ENCODE data around the gene TJP2.

DNA sequence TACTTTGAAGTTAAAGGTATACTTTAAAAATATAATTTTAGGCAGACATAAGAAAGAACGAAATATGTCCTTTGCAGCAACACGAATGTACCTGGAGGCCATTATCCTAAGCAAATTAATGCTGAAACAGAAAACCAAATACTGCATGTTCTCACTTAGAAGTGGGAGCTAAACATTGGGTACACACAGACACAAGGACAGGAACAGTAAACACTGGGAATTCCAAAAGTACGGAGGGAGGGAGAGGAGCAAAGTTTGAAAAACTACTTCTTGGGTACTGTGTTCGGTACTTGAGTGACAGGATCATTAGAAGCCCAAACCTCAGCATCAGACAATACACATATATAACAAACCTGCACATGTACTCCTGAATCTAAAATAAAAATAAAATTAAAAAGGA lies 40.9 kb downstream of the TJP2 start:
- TF ChIP-seq, protein P1, sequence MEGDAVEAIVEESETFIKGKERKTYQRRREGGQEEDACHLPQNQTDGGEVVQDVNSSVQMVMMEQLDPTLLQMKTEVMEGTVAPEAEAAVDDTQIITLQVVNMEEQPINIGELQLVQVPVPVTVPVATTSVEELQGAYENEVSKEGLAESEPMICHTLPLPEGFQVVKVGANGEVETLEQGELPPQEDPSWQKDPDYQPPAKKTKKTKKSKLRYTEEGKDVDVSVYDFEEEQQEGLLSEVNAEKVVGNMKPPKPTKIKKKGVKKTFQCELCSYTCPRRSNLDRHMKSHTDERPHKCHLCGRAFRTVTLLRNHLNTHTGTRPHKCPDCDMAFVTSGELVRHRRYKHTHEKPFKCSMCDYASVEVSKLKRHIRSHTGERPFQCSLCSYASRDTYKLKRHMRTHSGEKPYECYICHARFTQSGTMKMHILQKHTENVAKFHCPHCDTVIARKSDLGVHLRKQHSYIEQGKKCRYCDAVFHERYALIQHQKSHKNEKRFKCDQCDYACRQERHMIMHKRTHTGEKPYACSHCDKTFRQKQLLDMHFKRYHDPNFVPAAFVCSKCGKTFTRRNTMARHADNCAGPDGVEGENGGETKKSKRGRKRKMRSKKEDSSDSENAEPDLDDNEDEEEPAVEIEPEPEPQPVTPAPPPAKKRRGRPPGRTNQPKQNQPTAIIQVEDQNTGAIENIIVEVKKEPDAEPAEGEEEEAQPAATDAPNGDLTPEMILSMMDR (IDR thresholded peaks at IDR 0.05), result no peak
- TF ChIP-seq POLR2A (IDR thresholded peaks at IDR 0.05) (no peak), POLR2AphosphoS5 (IDR thresholded peaks at IDR 0.05) (no peak), EP300 (IDR thresholded peaks at IDR 0.05) (no peak)
